ENCODE measurements around the gene ZNF766. TPM values are rescaled to one million over a fixed set of nuclear protein-coding genes. Genes with fewer than 3 reads are reported as not detected.

ZNF766 gene
- total RNA-seq, 2 donors from 2014 or later: 31.2 to 41.6 TPM

- Histone ChIP-seq H3K4me3 (ENCODE audit: low read length) (no peak overlapping the region), H3K27me3 (ENCODE audit: control insufficient read depth, insufficient read depth, low read length, poor library complexity, severe bottlenecking) (no peaks in the 10 kb centered on the region), H3K9me3 (ENCODE audit: control insufficient read depth, low read length) (peaks cover 25% of the 10 kb centered on the region), H3K9ac (ENCODE audit: extremely low read depth, low read length, poor library complexity, severe bottlenecking) (no peak overlapping the region), H3K4me1 (ENCODE audit: control insufficient read depth, insufficient read depth, low read length) (no peaks in the 10 kb centered on the region), H3K27ac (ENCODE audit: low read depth, low read length) (no peak overlapping the region), H3K36me3 (ENCODE audit: control insufficient read depth, insufficient read depth, low read length) (peaks cover 22% of the 10 kb centered on the region)
- Mint-ChIP-seq H3K27me3 (ENCODE audit: insufficient read depth) (no peaks in the 10 kb centered on the region), H3K4me3 (no peak overlapping the region), H3K36me3 (ENCODE audit: low read depth) (peaks cover 40% of the 10 kb centered on the region), H3K9me3 (peaks cover 3% of the 10 kb centered on the region), H3K27ac (no peak overlapping the region), H3K4me1 (peaks cover 8% of the 10 kb centered on the region)
- TF ChIP-seq CTCF (conservative IDR thresholded peaks at IDR 0.05): peak; percentile 87
- peak; percentile 91 for DNase-seq
- 43 to 45% methylated on average over 8 of the region's 8 CpGs for WGBS, 2 experiments (ENCODE audit: insufficient coverage in 1 of 2, insufficient read length in 1 of 2)
Measured at GRCh38 chr19:52343548-52343947, 74.2 kb downstream of the ZNF766 start.

- Histone ChIP-seq H3K27ac (ENCODE audit: low read depth, low read length) (no peak overlapping the region), H3K9ac (ENCODE audit: extremely low read depth, low read length, poor library complexity, severe bottlenecking) (no peak overlapping the region), H3K4me3 (ENCODE audit: low read length) (no peak overlapping the region), H3K27me3 (ENCODE audit: control insufficient read depth, insufficient read depth, low read length, poor library complexity, severe bottlenecking) (no peaks in the 10 kb centered on the region), H3K9me3 (ENCODE audit: control insufficient read depth, low read length) (peaks cover 20% of the 10 kb centered on the region), H3K36me3 (ENCODE audit: control insufficient read depth, insufficient read depth, low read length) (peaks cover 29% of the 10 kb centered on the region), H3K4me1 (ENCODE audit: control insufficient read depth, insufficient read depth, low read length) (no peaks in the 10 kb centered on the region)
- Mint-ChIP-seq H3K27ac (no peak overlapping the region), H3K4me1 (peaks cover 3% of the 10 kb centered on the region), H3K36me3 (ENCODE audit: low read depth) (peaks cover 45% of the 10 kb centered on the region), H3K9me3 (peaks cover 3% of the 10 kb centered on the region), H3K4me3 (no peak overlapping the region), H3K27me3 (ENCODE audit: insufficient read depth) (no peaks in the 10 kb centered on the region)
- DNase-seq: no peak
- TF ChIP-seq CTCF (conservative IDR thresholded peaks at IDR 0.05): no peak
- 94 to 95% methylated on average over 6 of the region's 6 CpGs for WGBS, 2 experiments (ENCODE audit: insufficient coverage in 1 of 2, insufficient read length in 1 of 2)
Measured at GRCh38 chr19:52345162-52345561, 75.8 kb downstream of the ZNF766 start.

Small RNA genes within 50 kb of the gene (microRNA-seq; reads per million reads assigned to microRNA genes)
- gene MIR643 (ENCODE audit: borderline microRNAs expressed) (1.3 reads per million), gene MIR6801 (ENCODE audit: borderline microRNAs expressed) (not detected)

Other genes with a start within 250 kb of the ZNF766 start
- 10 to 100 TPM; 46.2 to 66.7 TPM for gene ZNF614, start 241.2 kb upstream of the ZNF766 start, total RNA-seq
- 10 to 100 TPM; 21.3 to 31.0 TPM for gene ZNF432, start 220.7 kb upstream of the ZNF766 start, total RNA-seq
- 10 to 100 TPM; 27.3 to 37.7 TPM for gene ZNF841, start 173.8 kb upstream of the ZNF766 start, total RNA-seq
- 10 to 100 TPM; 23.5 to 24.5 TPM for gene ZNF616, start 129.6 kb upstream of the ZNF766 start, total RNA-seq
- gene ZNF836, start 98.0 kb upstream of the ZNF766 start, total RNA-seq: 10 to 100 TPM; 22.1 to 26.2 TPM
- gene PPP2R1A, start 79.5 kb upstream of the ZNF766 start, total RNA-seq: 100 to 1,000 TPM; 345 to 348 TPM
- 10 to 100 TPM; 31.1 to 38.5 TPM for gene ZNF480, start 27.6 kb downstream of the ZNF766 start, total RNA-seq
- gene ZNF610, start 66.7 kb downstream of the ZNF766 start, total RNA-seq: 10 to 100 TPM in 1 of 2 donors, 1 to 10 TPM in 1; 8.1 to 15.2 TPM
- 10 to 100 TPM; 13.5 to 20.9 TPM for gene ZNF880, start 100.3 kb downstream of the ZNF766 start, total RNA-seq
- 10 to 100 TPM in 1 of 2 donors, 1 to 10 TPM in 1; 2.9 to 39.1 TPM for gene ZNF528, start 128.3 kb downstream of the ZNF766 start, total RNA-seq
- under 1 TPM in 1 of 2 donors, not detected in 1; 0.62 TPM for gene ZNF534, start 159.6 kb downstream of the ZNF766 start, total RNA-seq
- gene ZNF578, start 184.0 kb downstream of the ZNF766 start, total RNA-seq: 10 to 100 TPM; 11.8 to 29.8 TPM

Data from endodermal cell (in vitro differentiated cells).